DMS114 treated with DMSO at 0.1 percent for 48 hours (cell line): ENCODE data around the gene FMNL3.
"Not testable (repeated sequence)": the region's sequence is repeated elsewhere in the genome, so short reads cannot be mapped to it uniquely, and the experiment has no call there.

ENCODE experiments used
- DNase-seq: peaks from one replicate; lab custom pipeline; 2025; ENCODE audit not compliant: unreplicated experiment; lab: John Stamatoyannopoulos, UW

The FMNL3 gene

DNA sequence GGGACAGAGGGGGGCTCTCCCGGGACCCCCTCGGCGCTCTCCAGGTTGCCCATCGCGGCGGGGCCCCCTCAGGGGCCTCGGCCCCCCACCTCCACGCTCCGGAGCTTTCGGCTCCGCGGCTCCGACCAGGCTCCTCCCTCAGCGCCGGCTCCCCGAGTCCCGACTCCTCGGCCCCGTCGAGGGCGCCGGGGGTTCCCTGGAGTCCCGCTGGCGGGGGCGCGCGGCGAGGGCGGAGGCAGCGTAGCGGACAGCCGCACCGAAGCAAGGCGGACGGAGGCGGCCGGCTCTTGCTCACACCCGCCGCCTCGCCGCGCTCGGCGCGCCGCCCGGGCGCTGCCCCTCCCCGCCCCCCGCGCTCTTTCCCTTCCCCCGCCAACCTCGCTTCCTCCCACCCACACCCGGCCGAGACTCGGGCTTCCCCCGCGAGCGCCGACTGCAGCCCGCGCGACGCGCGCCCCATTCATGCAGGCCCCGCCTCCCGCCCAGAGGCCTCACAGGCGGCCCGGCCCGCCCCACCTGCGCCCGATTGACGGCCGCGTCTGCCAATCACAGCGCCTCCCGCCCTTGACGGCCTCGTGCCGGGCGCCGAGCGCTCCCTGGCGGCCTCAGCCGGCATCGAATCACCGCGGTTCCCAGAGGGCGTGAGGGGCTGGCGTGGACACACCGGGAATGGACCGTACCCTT lies at the start of gene FMNL3:
FMNL3 (minus strand) TSS at position 278 of the 684 bp plus-strand sequence; CDS start at position 53, 225 bp downstream.
- peak; percentile 85 for DNase-seq

- no peak for DNase-seq
Observed at GRCh38 chr12:49750996-49751393, 43.8 kb upstream of the FMNL3 start.

- no peak for DNase-seq
Observed at GRCh38 chr12:49750027-49750995, 43.1 kb upstream of the FMNL3 start.

DNA sequence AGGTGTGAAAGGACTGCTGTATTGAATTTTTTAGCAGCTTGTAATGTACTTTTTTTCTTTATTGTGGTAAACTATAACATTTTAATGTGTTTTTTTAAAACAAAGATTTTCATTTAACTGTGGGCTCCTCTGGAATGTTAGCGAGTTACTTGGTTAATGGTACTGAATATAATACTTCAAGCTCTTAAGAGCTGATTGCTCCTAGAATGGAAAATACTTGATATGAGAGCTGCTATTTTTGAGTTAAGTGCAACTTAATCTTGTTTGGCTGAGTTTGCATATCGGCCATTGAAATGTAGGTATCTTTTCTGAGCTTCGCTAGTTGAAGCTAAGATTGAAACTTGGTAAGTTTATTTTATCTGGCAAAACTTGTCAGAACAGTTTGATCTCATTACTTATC lies 41.6 kb upstream of the FMNL3 start:
- DNase-seq = no peak

- DNase-seq = no peak
Observed at GRCh38 chr12:49748306-49748705, 41.1 kb upstream of the FMNL3 start.

DNA sequence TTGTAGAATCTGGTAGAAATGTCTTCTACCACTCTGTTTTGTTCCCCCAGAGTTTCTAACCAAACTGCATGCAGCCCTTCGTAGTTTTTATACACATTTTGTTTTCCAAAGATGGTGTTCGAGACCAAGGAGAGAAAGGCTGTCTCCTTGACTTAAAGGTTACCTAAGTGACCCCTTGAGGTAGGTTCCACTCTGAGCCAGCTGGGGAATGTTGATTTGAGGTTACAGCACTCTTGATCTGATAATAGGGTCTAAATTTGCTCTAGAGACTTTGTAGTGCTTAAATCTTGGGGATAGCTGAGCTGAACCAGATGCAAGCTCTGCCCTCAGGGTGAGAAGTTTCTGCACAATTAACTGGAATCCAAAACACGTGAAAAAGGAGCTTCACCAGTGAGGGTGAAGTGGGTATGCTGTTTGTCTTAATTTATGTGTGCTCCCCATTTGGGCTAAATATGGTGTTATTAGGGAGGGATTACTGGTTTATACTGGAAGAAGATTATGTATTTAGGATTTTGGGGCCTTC lies 37.2 kb upstream of the FMNL3 start:
- DNase-seq = no peak

- no peak for DNase-seq
Observed at GRCh38 chr12:49741882-49742620, 34.8 kb upstream of the FMNL3 start.

GRCh38 chr12:49740930-49741881 lies 34.0 kb upstream of the FMNL3 start, which contains the start of gene TMBIM6:
Gene TMBIM6, plus strand, starts transcription at chr12:49741557. Its CDS starts 10,937 bp downstream, at chr12:49752494.
- peak; percentile 100 for DNase-seq

- not testable (repeated sequence) for DNase-seq
Observed at GRCh38 chr12:49740277-49740676, 33.1 kb upstream of the FMNL3 start.

GRCh38 chr12:49738721-49739120 lies 31.5 kb upstream of the FMNL3 start:
- DNase-seq = not testable (repeated sequence)

GRCh38 chr12:49734900-49735299 lies 27.7 kb upstream of the FMNL3 start:
- not testable (repeated sequence) for DNase-seq

DNA sequence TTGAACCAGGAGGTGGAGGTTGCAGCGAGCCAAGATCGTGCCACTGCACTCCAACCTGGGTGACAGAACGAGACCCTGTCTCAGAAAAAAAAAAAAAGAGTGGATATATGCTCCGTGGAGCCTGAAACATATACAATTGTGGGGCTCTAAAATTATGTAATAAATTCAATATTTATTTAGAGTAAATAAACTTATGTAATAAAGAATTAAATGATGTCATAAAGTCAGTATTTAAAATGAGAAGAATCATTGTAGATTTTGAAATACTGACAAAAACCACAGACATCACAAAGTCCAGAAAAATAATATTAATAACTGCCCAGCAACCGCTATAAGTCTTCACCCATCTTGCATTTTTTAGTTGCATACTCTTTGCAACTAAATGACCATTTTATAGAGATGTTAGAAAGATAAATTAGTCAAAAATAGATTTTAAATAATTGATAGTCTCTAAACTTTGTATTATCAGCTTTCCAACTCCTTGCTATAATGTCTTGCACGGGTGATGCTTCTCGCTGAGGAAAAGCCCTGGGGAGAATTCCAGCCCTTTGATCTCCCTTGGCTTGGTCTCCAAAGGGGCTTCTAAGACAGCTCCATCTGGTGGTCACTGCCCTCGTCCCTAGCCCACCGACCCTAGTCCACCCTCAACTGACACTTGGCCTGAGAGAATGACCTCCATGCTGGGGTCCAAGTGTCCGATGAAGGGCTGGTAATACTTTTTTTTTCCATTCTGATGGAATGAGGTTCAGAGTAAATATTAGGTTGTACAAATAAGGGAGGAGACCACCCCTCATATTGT lies 26.2 kb upstream of the FMNL3 start:
- no peak for DNase-seq

- DNase-seq = no peak
Observed at GRCh38 chr12:49730568-49731101, 23.4 kb upstream of the FMNL3 start.

- DNase-seq = no peak
Observed at GRCh38 chr12:49730050-49730449, 22.8 kb upstream of the FMNL3 start.

GRCh38 chr12:49728446-49728845 lies 21.2 kb upstream of the FMNL3 start:
- DNase-seq = no peak

DNA sequence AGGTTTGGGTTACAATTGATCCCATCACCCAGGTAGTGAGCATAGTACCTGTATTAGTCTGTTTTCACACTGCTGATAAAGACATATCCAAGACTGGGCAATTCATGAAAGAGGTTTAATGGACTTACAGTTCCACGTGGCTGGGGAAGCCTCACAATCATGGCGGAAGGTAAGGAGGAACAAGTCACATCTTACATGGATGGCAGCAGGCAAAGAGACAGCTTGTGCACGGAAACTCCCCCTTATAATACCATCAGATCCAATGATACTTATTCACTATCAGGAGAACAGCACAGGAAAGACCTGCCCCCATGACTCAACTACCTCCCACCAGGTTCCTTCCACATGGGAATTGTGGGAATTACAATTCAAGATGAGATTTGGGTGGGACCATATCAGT lies 14.2 kb upstream of the FMNL3 start:
- DNase-seq = not testable (repeated sequence)

DNA sequence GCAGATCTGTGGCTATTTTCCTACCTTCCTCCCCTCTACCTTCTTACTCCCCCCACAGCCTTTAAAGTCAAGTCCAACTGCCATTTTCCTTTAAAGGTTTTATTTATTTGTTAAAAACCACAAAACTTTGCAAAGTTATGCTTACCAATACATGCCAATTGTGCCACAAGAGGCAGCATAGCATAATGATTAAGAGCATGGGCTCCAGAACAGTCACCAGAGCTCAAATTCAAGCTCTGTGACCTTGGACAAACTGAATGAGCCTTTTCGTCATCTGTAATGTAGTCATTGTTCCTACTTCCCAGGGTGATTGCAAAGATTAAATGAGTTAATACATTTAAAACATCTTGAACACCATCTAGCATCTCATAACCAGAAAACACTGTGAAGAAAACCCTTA lies 13.0 kb upstream of the FMNL3 start:
- no peak for DNase-seq

- DNase-seq = not testable (repeated sequence)
Observed at GRCh38 chr12:49717800-49718199, 10.6 kb upstream of the FMNL3 start.

DNA sequence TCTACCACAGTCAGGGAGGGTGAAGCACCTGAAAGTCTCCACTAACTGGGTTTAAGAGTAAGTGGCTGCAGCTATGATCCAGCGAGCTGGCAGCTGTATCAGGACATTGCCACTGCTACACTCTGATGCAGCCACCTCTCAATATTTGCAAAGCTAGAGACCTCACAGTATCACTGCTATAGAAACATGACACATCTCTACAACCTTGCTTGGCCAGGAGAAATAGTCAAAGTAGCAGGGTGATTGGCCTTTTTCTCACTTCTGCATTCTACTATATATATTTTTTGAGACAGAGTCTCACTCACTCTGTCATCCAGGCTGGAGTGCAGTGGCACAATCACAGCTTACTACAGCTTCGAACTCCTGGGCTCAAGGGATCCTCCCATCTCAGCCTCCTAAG lies 9.3 kb upstream of the FMNL3 start:
- DNase-seq = no peak
